BLaER1 treated with 17β-estradiol and CSF1 and Interleukin-3, amounts not matched to agents 10 nM and 100 nM (cell line): ENCODE results near the gene MAPK10.
A peak's percentile ranks its signal among the peaks of the same experiment; 100 is the strongest.
"Not testable (repeated sequence)": the region's sequence is repeated elsewhere in the genome, so short reads cannot be mapped to it uniquely, and the experiment has no call there.

Experiments used
- H3K27ac ChIP-seq, 11 experiments: shearing (Covaris generic); formaldehyde crosslinking; 2 replicates each; pipeline ENCODE4 v1.8.1; 2022
- H3K27me3 ChIP-seq, 11 experiments: shearing (Covaris generic); formaldehyde crosslinking; 2 replicates each; pipeline ENCODE4 v1.8.1; 2022
- H3K36me3 ChIP-seq, 11 experiments: shearing (Covaris generic); formaldehyde crosslinking; 2 replicates each; pipeline ENCODE4 v1.8.1; 2022
- H3K4me1 ChIP-seq, 10 experiments: shearing (Covaris generic); formaldehyde crosslinking; 2 replicates each; pipeline ENCODE4 v1.8.1; 2022
- H3K4me2 ChIP-seq, 11 experiments: shearing (Covaris generic); formaldehyde crosslinking; 2 replicates each; pipeline ENCODE4 v1.8.1; 2022
- H3K4me3 ChIP-seq, 10 experiments: shearing (Covaris generic); formaldehyde crosslinking; 2 replicates each; pipeline ENCODE4 v1.8.1; 2022
- H3K9ac ChIP-seq, 11 experiments: shearing (Covaris generic); formaldehyde crosslinking; 2 replicates each; pipeline ENCODE4 v1.8.1; 2022
- H3K9me3 ChIP-seq, 11 experiments: shearing (Covaris generic); formaldehyde crosslinking; replicated peaks in 1 of 11; 2 replicates each; pipeline ENCODE4 v1.8.1; 2022
- H4K20me1 ChIP-seq, 11 experiments: shearing (Covaris generic); formaldehyde crosslinking; 2 replicates each; pipeline ENCODE4 v1.8.1; 2022
- Cebpa-rat ChIP-seq, 11 experiments: shearing (Covaris generic); IDR thresholded peaks; 2 replicates each; pipeline ENCODE4 v1.8.1; 2022

MAPK10 gene

GRCh38 chr4:86033171-86033570 lies 326.7 kb downstream of the MAPK10 start:
- H3K27me3 ChIP-seq = no peaks in the 10 kb centered on the region
- H3K27ac ChIP-seq = peak overlapping the region in 9 of 11 experiments; percentile 57 to 79 (median 67); a peak in 18 of 22 replicates
- H3K4me3 ChIP-seq = peak overlapping the region in 1 of 10 experiments; percentile 24; a peak in 3 of 20 replicates
- no peaks in the 10 kb centered on the region for H3K36me3 ChIP-seq
- H3K4me1 ChIP-seq = peaks cover 35 to 45% (median 40%) of the 10 kb centered on the region in 10 experiments
- H3K4me2 ChIP-seq = peak overlapping the region; percentile 57 to 86 (median 70)
- H4K20me1 ChIP-seq = no peaks in the 10 kb centered on the region
- H3K9me3 ChIP-seq = no peaks in the 10 kb centered on the region
- 0 out of 22 replicates have a peak, but pooled peaks of 1 of the 11 experiments have one; percentile 4 for TF ChIP-seq Cebpa-rat (IDR thresholded peaks at IDR 0.05)
- H3K9ac ChIP-seq = peak overlapping the region in 8 of 11 experiments; percentile 20 to 54 (median 46); a peak in 10 of 22 replicates

- peaks cover 35 to 45% (median 38%) of the 10 kb centered on the region in 10 experiments for H3K4me1 ChIP-seq
- peak overlapping the region in 1 of 10 experiments; percentile 24; a peak in 4 of 20 replicates for H3K4me3 ChIP-seq
- H3K27me3 ChIP-seq = no peaks in the 10 kb centered on the region
- H3K9me3 ChIP-seq = no peaks in the 10 kb centered on the region
- no peaks in the 10 kb centered on the region for H3K36me3 ChIP-seq
- peak overlapping the region; percentile 57 to 86 (median 70) for H3K4me2 ChIP-seq
- H4K20me1 ChIP-seq = no peaks in the 10 kb centered on the region
- peak overlapping the region in 9 of 11 experiments; percentile 57 to 79 (median 67); a peak in 18 of 22 replicates for H3K27ac ChIP-seq
- peak in 2 of 11 experiments; percentile 21 to 25; a peak in 5 of 22 replicates for TF ChIP-seq Cebpa-rat (IDR thresholded peaks at IDR 0.05)
- H3K9ac ChIP-seq = peak overlapping the region in 9 of 11 experiments; percentile 2 to 54 (median 45); a peak in 15 of 22 replicates
These were observed 327.3 kb downstream of the MAPK10 start for GRCh38 chr4:86032476-86033022.

DNA sequence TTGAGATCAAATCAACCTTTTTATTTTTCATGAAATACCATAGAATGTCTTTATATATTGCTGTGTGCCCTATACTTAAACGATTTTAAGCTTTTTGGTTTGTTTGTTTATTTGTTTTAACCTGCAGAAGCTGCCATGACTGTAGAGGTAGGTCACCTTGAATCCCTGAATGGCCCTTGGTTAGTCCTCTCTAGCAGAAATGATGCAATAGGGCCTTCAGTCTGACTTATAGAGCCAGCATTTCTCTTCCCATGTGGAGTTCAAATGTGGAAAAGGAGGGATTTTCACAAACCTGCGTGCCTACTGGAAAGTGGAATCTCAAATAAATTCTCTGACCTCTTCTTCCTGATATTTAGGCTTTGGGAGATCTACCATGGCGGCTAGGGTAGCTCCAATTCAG lies 327.9 kb downstream of the MAPK10 start:
- TF ChIP-seq Cebpa-rat (IDR thresholded peaks at IDR 0.05) = no peak; a peak in 1 of 22 replicates
- Histone ChIP-seq H3K4me2 (peak overlapping the region; percentile 57 to 86 (median 70); a peak in 20 of 22 replicates), H3K27me3 (no peaks in the 10 kb centered on the region), H3K4me3 (no peak overlapping the region), H3K36me3 (no peaks in the 10 kb centered on the region), H3K4me1 (peaks cover 30 to 40% (median 34%) of the 10 kb centered on the region in 10 experiments), H3K9me3 (no peaks in the 10 kb centered on the region), H3K9ac (peak overlapping the region in 6 of 11 experiments; percentile 2 to 54 (median 46); a peak in 7 of 22 replicates), H3K27ac (peak overlapping the region in 9 of 11 experiments; percentile 57 to 79 (median 67); a peak in 17 of 22 replicates), H4K20me1 (no peaks in the 10 kb centered on the region)

DNA sequence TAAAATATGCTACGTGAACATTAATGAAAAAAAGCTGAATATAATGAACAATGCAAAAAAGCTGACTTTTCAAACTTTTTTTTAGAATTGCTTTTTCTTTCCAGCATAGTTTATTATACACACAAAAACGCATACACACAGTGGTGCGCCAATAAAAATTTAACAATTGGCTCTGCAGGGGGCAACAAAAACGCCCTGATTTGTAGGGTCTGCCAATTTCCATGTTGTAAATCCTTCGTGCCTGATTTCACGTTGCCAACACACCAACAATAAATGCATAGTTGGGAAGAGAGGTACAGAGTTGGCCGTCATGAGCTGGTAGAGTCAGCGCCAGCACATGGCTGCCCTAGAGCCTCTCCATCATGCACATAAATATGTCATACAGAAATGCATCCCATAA lies 333.1 kb downstream of the MAPK10 start:
- Histone ChIP-seq H3K27ac (no peak overlapping the region), H3K4me3 (no peak overlapping the region), H3K27me3 (no peaks in the 10 kb centered on the region), H3K4me2 (no peak overlapping the region), H3K9me3 (peaks cover 3 to 10% (median 5%) of the 10 kb centered on the region in 11 experiments; a peak in 16 of 22 replicates), H3K36me3 (no peaks in the 10 kb centered on the region), H3K9ac (no peak overlapping the region), H3K4me1 (peaks cover 13 to 25% (median 19%) of the 10 kb centered on the region in 10 experiments), H4K20me1 (no peaks in the 10 kb centered on the region)
- TF ChIP-seq Cebpa-rat (IDR thresholded peaks at IDR 0.05) = no peak

DNA sequence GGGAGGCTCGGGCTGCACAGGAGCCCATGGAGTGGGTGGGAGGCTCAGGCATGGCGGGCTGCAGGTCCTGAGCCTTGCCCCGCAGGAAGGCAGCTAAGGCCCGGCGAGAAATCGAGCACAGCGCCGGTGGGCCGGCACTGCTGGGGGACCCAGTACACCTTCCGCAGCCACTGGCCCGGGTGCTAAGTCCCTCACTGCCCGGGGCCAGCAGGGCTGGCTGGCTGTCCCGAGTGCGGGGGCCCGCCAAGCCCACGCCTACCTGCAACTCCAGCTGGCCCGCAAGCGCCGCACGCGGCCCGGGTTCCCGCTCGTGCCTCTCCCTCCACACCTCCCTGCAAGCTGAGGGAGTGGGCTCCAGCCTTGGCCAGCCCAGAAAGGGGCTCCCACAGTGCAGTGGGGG lies 338.2 kb downstream of the MAPK10 start:
- not testable (repeated sequence) for H3K27ac ChIP-seq, H3K9ac ChIP-seq, H3K4me2 ChIP-seq, H3K36me3 ChIP-seq, H3K4me3 ChIP-seq, H4K20me1 ChIP-seq, H3K27me3 ChIP-seq
- peaks cover 13 to 21% (median 18%) of the 10 kb centered on the region in 10 experiments for H3K4me1 ChIP-seq
- H3K9me3 ChIP-seq = peaks cover 6 to 19% (median 9%) of the 10 kb centered on the region in 11 experiments; a peak in 16 of 22 replicates

- Histone ChIP-seq H3K4me2 (no peak overlapping the region), H3K4me3 (no peak overlapping the region), H3K27ac (no peak overlapping the region), H3K36me3 (no peaks in the 10 kb centered on the region), H3K4me1 (peaks cover 16 to 22% (median 18%) of the 10 kb centered on the region in 10 experiments), H3K27me3 (no peaks in the 10 kb centered on the region), H3K9me3 (peaks cover 6 to 19% (median 9%) of the 10 kb centered on the region in 11 experiments; a peak in 16 of 22 replicates), H3K9ac (no peak overlapping the region), H4K20me1 (no peaks in the 10 kb centered on the region)
- TF ChIP-seq Cebpa-rat (IDR thresholded peaks at IDR 0.05) = no peak
These were observed 339.9 kb downstream of the MAPK10 start for GRCh38 chr4:86019906-86020305.

DNA sequence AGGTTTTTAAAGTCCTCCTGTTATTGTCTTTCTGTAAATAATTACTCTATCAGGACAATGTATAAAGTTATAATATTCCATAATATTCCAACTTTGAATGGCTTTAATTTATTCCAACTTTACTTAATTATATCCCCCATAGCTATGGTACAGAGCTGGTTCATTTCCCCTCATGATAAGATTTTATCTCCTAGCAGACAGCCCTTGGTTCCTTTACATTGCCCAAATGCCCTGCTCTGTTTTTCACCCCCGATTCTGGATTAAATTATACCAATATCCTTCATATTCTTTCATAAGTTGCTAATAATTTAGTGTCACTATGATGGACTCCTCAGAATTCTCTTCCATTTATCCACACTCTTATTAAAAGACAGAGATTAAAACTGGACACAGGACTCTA lies 340.5 kb downstream of the MAPK10 start:
- H3K27ac ChIP-seq = no peak overlapping the region
- H3K4me3 ChIP-seq = no peak overlapping the region

GRCh38 chr4:86015412-86016350 lies 344.2 kb downstream of the MAPK10 start:
- no peak overlapping the region for H3K9ac ChIP-seq
- H3K27me3 ChIP-seq = no peaks in the 10 kb centered on the region
- peaks cover 10 to 22% (median 16%) of the 10 kb centered on the region in 10 experiments for H3K4me1 ChIP-seq
- H3K4me2 ChIP-seq = peak overlapping the region; percentile 43 to 79 (median 64); a peak in 21 of 22 replicates
- no peaks in the 10 kb centered on the region for H4K20me1 ChIP-seq
- no peak overlapping the region for H3K27ac ChIP-seq
- no peak for TF ChIP-seq Cebpa-rat (IDR thresholded peaks at IDR 0.05)
- H3K36me3 ChIP-seq = no peaks in the 10 kb centered on the region
- peaks cover 0 to 3% (median 0%) of the 10 kb centered on the region in 11 experiments; a peak in 3 of 22 replicates for H3K9me3 ChIP-seq
- H3K4me3 ChIP-seq = no peak overlapping the region

More for the DNA sequence above, 340.5 kb downstream of the MAPK10 start:
- Histone ChIP-seq H3K4me1 (peaks cover 16 to 22% (median 18%) of the 10 kb centered on the region in 10 experiments), H4K20me1 (no peaks in the 10 kb centered on the region), H3K27me3 (no peaks in the 10 kb centered on the region), H3K9me3 (peaks cover 6 to 19% (median 9%) of the 10 kb centered on the region in 11 experiments; a peak in 16 of 22 replicates), H3K9ac (no peak overlapping the region), H3K36me3 (no peaks in the 10 kb centered on the region), H3K4me2 (no peak overlapping the region)
- TF ChIP-seq Cebpa-rat (IDR thresholded peaks at IDR 0.05) = no peak

DNA sequence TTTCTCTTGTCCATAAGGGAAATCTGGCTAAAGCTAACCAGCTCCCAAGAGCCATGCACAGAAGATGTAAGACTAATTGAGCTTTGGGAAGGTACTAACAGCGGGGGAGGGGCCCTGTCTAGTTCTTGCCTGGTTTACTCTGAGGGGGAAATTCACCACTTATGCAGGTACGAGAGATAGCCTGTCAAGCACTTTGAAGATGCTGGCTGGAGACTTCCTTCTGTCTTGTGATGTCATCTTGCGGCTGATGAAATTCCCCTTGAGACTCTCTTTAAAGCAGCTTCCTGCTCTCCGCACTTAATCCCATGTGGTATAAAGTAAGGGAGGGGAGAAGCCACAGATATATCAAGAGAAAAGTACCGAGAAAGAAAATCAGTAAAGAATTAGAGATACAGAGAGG lies 345.3 kb downstream of the MAPK10 start:
- Histone ChIP-seq H3K9ac (no peak overlapping the region), H3K4me1 (peaks cover 10 to 22% (median 16%) of the 10 kb centered on the region in 10 experiments), H3K36me3 (no peaks in the 10 kb centered on the region), H3K4me2 (peak overlapping the region; percentile 43 to 79 (median 64)), H3K27ac (no peak overlapping the region), H3K9me3 (no peaks in the 10 kb centered on the region), H3K27me3 (no peaks in the 10 kb centered on the region), H3K4me3 (no peak overlapping the region), H4K20me1 (no peaks in the 10 kb centered on the region)
- TF ChIP-seq Cebpa-rat (IDR thresholded peaks at IDR 0.05) = no peak
